EH (cell line): ENCODE results near the gene TPST2.
"Not testable (repeated sequence)": the region's sequence is repeated elsewhere in the genome, so short reads cannot be mapped to it uniquely, and the experiment has no call there.

Source experiments
- DNase-seq: peaks from one replicate; pipeline ENCODE4 v3.0.0-alpha.2; 2015; ENCODE audit warnings: low read depth

TPST2 gene

GRCh38 chr22:26534171-26534855, 55.6 kb downstream of the TPST2 start:
- DNase-seq = no peak

- peak; percentile 35 for DNase-seq
Observed at GRCh38 chr22:26529345-26529744, 60.6 kb downstream of the TPST2 start.

- DNase-seq = not testable (repeated sequence)
Observed at GRCh38 chr22:26528518-26528917, 61.4 kb downstream of the TPST2 start.

- DNase-seq = no peak
Observed at GRCh38 chr22:26527574-26528465, 62.1 kb downstream of the TPST2 start.

GRCh38 chr22:26527167-26527566, 62.8 kb downstream of the TPST2 start:
- DNase-seq = no peak

GRCh38 chr22:26525946-26526564, 63.9 kb downstream of the TPST2 start:
- no peak for DNase-seq

- DNase-seq = no peak
Observed at GRCh38 chr22:26524870-26525269, 65.1 kb downstream of the TPST2 start.

- no peak for DNase-seq
Observed at GRCh38 chr22:26522592-26522991, 67.3 kb downstream of the TPST2 start.

- no peak for DNase-seq
Observed at GRCh38 chr22:26522012-26522411, 67.9 kb downstream of the TPST2 start.

- DNase-seq = peak; percentile 30
Observed at GRCh38 chr22:26517429-26517828, 72.5 kb downstream of the TPST2 start.

GRCh38 chr22:26516503-26516902, 73.4 kb downstream of the TPST2 start:
- no peak for DNase-seq

- DNase-seq = no peak
Observed at GRCh38 chr22:26515931-26516330, 74.0 kb downstream of the TPST2 start.

GRCh38 chr22:26514419-26515161, 75.3 kb downstream of the TPST2 start:
- DNase-seq = no peak

- no peak for DNase-seq
Observed at GRCh38 chr22:26513838-26514237, 76.1 kb downstream of the TPST2 start.

GRCh38 chr22:26512149-26512793, 77.7 kb downstream of the TPST2 start, which contains the start of gene TFIP11:
Gene TFIP11 (minus strand): TSS chr22:26512473. CDS start chr22:26510272, 2,201 bp downstream.
- DNase-seq = peak; percentile 92

GRCh38 chr22:26508148-26508547, 81.8 kb downstream of the TPST2 start:
- DNase-seq = no peak

GRCh38 chr22:26503758-26504157, 86.2 kb downstream of the TPST2 start:
- DNase-seq = no peak

GRCh38 chr22:26502688-26503561, 87.0 kb downstream of the TPST2 start:
- DNase-seq = peak; percentile 55

GRCh38 chr22:26501996-26502395, 87.9 kb downstream of the TPST2 start:
- DNase-seq = no peak

GRCh38 chr22:26499188-26499703, 90.7 kb downstream of the TPST2 start:
- no peak for DNase-seq
